Measurements from ENCODE around the gene PARVB.
"Not testable (repeated sequence)": the region's sequence is repeated elsewhere in the genome, so short reads cannot be mapped to it uniquely, and the experiment has no call there.

Gene PARVB

DNA sequence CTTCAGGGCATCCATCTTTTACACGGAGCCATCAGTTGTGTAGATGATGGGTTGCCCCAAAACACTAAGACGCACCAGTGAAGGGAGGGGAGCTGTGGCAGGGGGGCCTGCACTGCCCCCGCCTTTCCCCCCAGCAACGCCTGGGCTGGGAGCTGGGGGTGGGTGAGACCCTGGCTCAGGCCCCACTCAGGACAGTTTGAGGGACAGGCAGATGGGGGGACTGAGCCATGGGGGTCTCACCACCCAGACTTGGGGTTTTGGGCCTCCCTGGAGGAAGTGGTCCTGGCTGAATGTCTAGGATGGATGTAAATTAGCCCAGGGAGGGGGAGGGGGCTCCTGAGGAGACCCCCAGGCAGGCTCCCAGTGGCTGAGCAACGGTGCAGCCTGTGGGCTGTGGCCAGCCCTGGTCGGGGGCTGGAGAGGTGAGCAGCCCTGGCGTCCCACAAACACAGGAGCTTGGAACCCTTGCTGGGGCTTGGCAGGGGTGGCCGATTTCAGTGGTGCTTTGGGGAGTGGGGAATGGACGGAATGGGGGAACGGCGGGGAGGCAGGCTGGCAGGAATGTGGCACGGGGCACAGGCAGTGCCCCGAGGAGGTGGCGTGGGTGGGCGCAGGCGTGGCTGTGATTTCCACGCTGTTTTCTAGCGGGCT is 6.1 kb downstream of the PARVB start:
- no peak for DNase-seq

DNA sequence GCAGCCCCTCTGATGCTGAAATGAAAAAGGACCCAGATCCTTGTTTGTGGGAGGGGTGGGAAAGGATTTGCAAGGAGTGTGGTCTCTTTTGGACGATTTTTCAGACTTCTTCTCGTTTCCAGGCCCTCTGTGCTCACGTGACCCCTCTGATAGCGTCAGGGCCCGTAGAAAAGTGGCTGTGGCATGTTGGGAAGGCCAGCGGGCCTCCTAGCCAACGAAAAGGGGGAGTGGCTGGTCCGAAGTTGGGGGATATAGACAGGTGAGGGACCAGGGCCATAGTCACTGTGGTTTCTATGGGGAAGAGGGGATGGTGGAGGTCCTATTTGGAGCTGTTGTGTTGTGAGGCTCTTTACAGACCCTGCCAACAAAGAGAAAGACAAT is 6.6 kb downstream of the PARVB start:
- no peak for DNase-seq

DNA sequence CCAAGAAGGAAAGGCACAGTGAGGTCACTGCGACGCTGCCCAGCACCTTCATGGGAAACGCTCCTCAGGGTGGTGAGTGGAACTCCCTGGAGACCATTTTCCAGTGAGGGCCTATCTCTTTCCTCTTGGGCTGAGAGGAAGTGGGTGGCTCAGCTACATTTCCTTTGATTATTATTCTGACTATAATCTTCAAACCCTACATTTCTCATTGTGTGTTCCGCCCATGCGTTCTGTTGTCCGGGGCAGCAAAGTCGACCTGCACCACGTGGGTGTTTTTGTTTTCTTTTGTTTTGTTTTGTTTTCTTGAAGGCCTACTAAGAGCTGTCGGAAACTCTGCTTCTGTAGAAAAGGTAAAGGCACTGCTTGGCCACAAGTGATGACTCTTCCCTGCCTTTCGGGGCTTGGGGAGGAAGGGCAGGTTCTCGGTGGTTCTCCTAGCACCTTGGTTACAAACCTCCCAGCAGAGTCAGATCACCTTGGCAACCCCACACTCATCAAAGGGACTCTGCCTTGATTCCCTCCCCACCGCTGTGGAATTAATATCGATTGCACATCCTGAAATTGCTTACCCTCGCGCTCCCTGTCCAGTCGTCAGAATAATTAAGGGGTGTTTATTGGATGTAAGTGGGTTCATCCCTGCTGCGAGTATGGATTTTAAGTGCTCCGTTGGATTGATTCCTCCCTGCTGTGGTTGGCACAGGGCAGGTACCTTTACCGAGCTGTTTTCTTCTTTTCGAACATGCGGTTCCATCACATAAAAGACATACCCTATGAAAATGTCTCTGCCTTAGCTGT is 7.3 kb downstream of the PARVB start:
- no peak for DNase-seq

DNA sequence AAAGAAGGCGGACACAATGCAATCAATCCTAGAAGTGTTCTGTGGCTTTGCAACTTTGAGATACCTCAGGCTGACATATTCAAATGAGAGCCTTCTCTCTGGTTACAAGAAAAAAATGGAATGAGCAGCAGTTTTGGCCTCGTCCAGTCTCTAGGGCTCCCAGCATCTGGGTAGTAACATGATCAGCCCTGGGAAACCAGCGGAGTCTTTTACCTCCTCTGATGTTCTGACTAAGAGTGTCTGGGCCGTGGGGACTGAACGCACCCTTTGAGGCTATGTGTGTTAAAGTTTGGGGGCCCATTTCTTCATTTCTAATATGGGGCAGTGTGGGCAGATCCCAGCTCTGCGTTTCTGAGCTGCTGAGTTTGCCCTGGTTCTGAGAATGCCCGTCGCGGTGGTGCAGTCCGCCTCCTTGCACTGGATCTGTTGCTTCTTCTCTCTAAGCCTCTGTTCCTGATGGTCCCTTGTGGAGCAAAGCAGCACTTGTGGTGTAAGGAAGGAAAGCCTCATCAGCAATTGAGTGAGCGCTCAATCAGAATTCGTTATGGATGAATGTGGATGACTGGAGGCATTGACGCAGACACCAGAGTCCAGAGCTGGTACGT is 8.1 kb downstream of the PARVB start:
- peak; percentile 24 for DNase-seq

DNA sequence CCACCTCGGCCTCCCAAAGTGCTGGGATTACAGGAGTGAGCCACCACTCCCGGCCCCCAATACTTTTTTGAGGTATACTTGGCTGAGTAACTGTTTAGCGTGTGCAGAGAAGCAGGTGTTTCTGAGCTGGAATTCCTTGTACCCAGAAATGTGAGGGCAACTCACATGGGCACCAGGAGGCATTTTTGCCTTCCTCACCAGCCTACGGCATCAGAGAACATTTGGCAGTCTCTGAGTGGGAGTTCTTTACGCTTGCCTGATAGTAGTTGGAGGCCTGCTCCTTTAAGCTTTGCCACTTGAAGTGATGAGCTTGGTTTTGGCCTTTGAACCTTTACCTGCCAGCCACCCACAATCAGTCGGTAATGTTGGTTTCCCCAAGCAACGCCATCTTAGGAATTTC is 9.2 kb downstream of the PARVB start:
- DNase-seq: no peak

DNA sequence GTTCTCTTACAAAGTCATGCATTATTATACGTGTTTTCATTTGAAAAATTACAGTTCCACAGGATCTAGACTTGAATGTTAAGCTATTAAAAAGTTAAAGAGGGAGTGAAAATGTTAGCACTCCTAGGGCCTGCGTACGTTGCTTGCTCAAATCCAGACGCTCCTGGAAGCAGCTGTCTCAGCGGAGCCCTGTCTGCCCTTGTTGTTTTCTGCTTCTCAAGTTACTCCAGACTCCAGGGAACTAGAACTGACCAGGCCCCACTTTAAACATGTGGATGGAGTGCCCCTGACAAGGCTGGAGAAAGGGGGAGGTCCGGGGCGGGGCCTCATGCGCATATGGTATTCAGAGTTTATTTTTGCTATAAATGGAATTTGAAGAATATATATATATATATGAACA is 9.6 kb downstream of the PARVB start:
- DNase-seq: peak; percentile 34

DNA sequence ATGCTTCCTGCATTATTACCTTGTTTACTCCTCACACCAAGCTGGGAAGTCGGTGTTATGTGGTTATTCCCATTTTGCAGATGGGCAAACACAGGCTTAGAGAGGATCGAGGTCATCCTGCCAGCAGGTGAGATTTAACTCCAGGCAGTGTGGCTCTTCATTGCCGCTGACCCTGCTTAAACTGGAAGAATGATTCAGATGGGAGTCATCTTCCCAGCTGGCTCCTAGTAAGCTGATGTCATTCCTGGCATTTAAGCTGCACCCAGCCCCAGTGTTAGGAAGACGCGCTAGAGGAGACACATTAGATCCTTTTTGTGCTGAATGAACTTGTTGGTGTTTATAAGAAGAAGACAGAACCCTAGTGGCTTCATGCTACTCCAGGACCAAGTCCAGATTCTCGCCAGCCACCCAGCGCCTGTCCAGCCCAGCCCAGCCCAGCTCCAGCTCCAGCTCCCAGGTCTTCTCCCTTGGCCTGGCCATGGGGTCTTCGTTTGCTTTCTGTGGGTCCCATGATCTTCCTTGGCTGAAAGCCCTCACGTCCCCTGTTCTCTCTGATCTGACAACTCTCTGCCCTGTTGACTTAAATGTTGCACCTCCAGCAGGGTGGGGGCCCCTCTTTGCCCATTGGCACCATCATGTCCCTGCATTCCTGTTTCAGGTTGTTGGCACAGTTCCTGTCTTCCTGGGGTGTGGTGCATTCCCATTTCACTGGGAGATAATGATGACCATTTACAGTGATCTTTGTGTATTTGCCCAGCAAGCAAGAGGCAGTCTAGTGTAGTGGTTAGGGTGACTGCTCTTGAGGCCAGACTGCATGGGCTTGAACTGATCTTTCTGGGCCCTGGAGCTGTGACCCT is 13.6 kb downstream of the PARVB start:
- DNase-seq: no peak

DNA sequence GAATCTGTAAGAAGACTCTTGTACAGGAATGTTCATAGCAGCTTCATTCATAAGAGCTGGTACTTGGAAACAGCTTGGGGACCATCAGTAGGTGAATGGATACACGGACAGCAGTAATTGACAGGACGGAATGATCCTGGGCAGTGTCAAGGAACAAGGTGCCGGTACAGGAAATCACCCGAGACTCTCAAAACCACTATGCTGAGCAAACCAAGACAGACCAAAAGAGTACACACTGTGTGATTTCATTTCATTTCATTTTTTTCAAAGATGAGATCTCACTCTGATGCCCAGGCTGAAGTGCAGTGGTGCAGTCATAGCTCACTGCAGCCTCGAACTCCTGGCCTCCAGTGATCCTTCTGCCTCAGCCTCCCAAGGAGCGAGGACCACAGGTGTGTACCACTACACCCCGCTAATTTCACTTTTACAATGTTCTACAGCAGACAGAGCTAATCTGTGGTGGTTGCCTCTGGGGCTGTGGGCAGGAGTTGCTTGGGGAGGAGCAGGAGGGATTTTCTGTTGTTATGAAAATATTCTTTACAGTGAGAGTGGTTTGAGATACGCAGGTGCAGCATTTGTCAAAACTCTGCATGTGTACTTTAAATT is 15.6 kb downstream of the PARVB start:
- no peak for DNase-seq

DNA sequence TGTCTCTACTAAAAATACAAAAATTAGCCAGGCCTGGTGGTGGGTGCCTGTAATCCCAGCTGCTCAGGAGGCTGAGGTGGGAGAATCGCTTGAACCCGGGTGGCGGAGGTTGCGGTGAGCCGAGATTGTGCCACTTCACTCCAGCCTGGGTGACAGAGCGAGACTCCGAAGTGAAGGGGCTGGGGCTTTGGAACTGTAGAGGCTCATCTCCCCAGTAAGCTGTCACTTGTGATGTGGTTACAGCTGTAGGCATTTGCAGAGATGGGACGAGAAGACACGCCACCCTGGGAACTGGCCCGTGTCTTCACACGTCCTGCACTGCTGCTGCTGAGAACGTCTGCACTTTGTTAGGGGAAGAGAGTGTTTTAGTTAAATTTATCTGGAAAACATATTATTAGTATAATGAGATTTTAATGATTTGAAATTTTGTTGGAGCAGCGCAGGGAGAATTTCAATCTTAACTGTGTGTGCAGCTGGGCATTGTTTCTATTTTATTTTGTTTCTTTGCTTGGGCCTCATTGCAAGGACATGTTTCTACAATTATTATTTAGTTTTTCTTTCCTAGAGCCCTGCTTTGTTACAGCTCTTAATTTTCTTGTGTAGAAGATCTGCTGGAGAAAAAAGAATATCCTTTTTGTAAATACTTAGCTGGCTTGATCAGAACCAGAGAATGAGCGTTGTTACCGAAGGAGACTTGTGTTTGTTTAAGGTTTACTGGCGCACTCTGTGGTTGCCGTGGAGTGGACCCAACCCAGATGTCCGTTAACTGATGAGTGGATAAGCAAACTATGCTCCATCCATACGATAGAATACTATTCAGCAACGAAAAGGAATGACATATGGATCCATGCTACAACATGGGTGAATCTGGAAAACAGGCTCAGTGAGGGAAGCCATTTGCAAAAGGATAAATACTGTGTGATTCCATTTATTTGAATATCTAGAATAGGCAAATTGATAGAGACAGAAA is 18.4 kb downstream of the PARVB start:
- no peak for DNase-seq

DNA sequence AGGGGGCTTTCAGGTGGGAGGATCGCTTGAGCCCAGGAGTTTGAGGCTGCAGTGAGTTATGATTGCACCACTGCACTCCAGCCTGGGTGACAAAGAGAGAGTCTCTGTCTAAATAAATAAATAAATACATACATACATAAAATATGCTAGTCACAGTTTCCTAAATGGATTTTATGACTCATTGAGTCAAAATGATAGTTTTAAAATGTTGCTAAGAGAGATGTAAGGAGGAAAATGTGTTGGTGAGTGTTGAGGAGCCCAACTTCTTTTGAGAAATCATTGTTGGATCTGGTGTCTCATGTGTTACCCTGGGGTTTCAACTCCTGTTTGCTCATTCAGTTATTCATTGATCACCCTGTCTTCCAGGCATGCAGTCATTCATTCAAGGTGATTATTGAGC is 21.0 kb downstream of the PARVB start:
- DNase-seq: no peak

DNA sequence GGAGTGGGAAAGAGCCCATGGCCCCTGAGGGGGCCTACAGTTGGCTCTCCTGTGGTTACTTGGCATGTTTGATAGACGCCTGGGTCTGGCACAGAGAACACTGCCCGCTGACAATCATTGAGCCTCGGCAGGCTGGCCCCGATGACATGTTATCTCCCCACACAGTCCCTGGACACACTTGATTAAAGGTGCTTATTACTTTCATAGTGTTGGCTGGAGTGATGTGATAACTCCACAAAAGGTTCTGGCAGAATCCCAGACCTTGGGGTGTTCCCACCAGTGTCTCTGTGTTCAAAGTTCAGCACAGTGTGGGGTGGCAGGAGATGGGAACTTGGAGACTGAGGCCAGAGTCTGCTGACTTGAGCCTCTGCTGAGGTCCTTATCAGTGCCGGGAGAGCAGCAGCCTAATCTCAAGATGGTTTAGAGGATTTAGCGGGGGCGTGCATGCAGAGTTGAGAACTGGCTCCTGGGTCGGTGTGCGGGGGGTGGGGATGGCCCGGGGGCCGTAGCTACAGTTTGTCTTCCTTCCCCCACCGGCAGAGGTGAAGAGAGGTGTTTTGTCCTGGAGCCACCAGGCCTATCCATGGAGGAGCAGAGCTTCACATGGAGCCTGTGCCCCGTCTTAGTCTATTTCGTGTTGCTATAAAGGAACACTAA is 22.5 kb downstream of the PARVB start:
- DNase-seq: no peak

DNA sequence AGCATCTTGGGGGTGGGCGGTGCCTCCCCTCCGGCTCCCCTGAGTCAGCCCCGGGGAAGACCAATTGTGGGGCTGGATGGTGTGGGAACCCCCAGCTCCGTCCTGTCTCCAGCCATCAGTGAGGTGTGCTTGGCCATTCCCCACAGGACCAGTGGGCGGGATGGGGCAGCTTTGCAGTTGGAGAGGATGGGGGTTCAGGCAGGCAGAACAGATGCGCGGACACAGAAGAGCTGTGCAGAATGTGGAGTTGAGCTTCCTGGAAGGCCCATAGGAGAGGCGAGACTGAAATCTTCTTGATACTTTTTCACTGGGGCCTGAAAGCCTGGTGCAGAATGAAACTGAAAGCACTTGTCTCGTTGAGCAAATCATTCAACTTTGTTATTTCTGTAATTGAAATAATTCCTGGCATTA is 23.8 kb downstream of the PARVB start:
- no peak for DNase-seq

DNA sequence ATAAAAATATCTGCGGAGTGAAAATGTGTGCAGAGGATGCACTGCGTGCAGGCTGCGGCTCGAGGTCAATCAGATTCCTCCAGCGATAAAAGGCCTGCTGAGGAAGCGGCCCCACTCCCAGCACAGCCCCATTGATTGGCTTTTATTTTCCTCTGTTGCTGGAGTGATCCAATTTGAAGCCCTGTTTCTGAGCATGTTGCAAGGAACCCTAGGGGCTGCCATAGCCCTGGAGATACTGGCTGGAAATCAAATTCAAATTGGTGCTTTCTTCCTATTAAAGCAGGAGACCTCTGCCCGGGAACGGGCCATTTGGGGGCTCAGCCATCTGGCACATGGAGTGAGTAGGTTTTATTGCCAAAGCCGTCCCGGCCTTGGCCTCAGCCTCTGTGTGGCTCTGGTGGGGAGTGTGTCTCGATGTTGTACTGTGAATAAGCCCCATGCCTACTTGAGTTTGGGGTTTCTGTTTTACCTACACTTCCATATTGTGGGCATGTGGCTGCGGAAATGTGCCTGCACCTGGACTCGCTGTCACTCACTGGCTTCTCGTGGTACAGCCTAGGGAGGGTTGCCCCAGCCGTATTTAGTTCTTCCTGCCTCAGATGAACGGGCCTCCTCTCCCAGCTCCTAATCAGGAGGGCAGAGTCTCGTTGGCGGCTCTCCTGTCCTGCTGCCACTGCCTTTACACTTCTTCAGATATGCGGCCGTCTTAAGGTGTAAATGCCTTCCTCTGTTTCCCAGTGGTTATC is 25.6 kb downstream of the PARVB start:
- no peak for DNase-seq

DNA sequence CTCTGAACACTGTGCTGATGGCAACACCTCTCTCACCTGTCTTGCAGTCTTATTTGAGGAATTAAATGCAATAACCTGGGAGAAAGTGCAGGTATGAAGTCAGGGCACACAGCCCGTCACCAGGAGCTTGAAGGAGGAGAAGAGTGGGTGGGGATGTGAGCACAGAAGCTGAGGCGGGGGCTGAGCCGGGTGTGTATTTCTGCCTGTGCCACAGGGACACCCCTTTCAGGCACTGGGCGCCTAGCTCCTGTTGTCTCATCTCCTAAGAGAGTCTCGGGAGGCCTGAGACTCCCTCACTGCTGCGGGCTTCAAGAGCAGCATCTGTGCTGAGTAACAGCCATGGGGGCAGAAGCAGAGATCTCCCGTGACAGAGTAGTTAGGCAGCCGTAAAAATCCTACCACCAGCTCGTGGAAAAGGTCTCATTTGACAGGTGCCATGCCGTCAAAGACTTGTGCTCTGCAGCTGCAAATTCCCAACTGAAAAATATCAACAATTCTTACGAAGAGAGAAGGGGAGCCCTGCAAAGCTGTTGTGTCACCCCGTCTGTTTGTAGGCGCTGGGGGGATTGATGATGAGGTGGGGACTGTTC is 26.8 kb downstream of the PARVB start:
- DNase-seq: peak; percentile 21

DNA sequence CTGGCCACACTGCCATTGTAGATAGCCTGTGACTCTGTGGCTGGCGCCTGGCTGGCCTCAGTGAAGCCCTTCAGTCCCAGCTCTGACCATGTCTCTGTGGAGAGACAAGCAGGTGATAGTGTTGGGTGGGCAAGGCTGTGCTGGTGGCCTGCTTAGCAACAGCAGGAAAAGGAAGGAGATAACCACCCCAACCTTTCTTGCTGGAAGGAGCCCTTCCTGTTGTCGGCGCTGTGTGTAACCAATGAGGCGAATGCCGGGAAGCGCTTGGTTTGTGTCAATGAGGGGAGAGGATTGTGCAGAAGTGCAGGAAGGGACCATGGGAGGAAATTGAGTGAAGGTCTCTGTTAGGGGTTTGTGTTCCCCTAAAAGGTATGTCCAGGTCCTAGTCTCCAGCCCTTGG is 27.3 kb downstream of the PARVB start:
- no peak for DNase-seq

DNA sequence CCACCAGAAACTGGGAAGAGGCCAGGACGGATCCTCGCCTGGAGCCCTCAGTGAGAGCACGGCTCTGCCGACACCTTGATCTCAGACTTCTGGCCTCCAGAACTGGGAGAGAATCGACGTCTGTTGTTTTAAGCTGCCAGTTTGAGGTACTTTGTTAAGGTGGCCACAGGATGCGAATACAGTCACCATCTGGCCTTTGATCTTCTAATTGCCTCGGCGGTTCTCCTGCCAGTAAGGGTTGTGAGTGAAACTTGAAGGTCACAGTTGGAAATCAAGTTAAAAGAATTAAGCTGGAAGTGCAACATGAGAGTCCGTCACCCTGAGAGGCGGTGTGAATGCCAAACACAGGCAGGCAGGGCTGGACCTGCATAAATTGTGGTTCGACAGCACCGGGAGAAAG is 27.9 kb downstream of the PARVB start:
- no peak for DNase-seq

DNA sequence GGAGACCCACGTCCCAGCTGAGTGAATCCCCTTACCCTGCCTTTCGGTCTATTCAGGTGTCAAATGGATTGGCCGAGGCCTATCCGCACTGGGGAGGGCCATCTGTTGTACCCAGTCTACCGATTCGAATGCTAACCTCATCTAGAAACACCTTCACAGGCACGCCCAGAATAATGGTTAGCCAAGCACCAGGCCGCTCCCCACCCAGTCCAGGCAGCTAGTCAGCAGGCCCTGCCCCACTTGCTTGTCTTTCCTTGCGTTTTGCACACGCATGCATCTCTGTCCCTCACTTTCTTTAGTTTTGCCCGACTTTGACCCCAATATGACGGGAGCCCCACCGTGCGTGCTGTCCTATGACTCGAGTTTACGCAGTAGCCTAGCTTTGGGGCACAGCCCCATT is 31.7 kb downstream of the PARVB start:
- no peak for DNase-seq

DNA sequence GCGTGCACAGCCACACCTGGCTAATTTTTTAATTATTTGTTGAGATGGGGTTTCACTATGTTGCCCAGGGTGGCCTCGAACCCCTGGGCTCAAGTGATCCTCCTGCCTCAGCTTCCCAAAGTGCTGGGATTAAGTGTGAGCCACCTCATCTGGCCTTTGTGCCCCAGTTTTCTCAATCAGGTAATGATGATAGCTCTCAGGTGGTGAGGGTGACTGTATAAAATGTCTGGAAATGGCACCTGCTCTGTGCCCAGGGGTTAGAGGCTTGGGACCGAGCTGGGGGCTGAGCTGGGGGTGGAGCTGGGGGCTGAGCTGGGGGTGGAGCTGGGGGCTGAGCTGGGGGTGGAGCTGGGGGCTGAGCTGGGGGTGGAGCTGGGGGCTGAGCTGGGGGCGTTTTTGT is 32.5 kb downstream of the PARVB start:
- not testable (repeated sequence) for DNase-seq

DNA sequence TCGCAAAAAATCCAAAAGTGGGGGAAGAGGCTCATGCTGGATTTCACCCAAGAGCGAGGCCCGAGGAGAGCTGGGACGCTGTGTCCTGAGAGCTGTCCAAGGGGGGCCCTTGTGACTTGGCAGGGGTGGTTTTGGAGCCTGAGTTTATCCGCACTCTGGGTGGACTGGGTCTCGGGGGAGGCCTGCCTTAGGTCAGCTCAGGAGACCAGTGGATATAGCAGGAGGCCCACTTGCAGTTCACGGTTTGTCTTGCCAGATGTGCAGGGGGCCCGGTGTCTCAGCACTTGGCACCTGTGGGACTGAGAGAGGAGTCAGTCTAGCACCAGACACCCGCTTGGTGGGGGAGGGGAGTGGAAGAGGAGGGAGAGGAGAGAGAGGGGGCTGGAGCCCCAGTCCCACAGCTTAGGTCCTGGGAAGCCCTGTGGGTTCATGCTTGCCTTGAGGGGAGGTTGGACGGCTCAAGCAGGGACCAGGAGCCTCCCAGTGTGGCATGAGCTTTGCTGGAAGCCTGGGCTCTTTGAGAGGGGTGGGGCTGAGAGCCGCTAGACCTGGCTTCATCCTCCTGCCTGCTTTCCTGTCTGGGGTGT is 33.4 kb downstream of the PARVB start:
- no peak for DNase-seq

Measured in NCI-H2171 treated with DMSO at 0.1 percent for 48 hours (cell line).